Fibroblast of lung (primary cell): ENCODE results near the gene RNF123. TPM values are rescaled to one million over a fixed set of nuclear protein-coding genes. Genes with fewer than 3 reads are reported as not detected.

Experiments
- DNase-seq, 2 donors: peaks; one replicate each; pipeline versions ENCODE4 v3.0.0 to v3.0.0-alpha.2; 2010; ENCODE audit warnings: low read depth in 2 of 2
- H2AFZ ChIP-seq: 2 replicates; pipeline ENCODE4 v1.5.1; 2012; ENCODE audit warnings: low read length, control low read depth, inconsistent platforms
- H3K27ac ChIP-seq: 2 replicates; pipeline ENCODE4 v1.5.1; 2011; ENCODE audit warnings: low read length, control low read depth; ENCODE audit not compliant: insufficient read depth
- H3K27me3 ChIP-seq: 2 replicates; pipeline ENCODE4 v1.5.1; 2011; ENCODE audit warnings: mild to moderate bottlenecking, low read length; ENCODE audit not compliant: control insufficient read depth, insufficient read depth
- H3K36me3 ChIP-seq: 2 replicates; pipeline ENCODE4 v1.5.1; 2011; ENCODE audit warnings: low read length; ENCODE audit not compliant: control insufficient read depth, insufficient read depth
- H3K4me1 ChIP-seq: 2 replicates; pipeline ENCODE4 v1.5.1; 2011; ENCODE audit warnings: low read length; ENCODE audit not compliant: control insufficient read depth, insufficient read depth; ENCODE audit errors: extremely low read depth
- H3K4me2 ChIP-seq: 2 replicates; pipeline ENCODE4 v1.5.1; 2011; ENCODE audit warnings: low read length, control low read depth; ENCODE audit not compliant: insufficient read depth; ENCODE audit errors: extremely low read depth
- H3K4me3 ChIP-seq, 4 experiments: fragments of 200-600 bp in 1 of 4; sonication (generic) in 1 of 4; replicated peaks in 1 of 4; 2 replicates each; pipeline ENCODE4 v1.5.1; 2011 to 2016; ENCODE audit warnings: low read length in 4 of 4, low read depth in 3 of 4, mild to moderate bottlenecking in 3 of 4, control low read depth in 2 of 4, inconsistent platforms in 1 of 4, mixed read lengths in 1 of 4; ENCODE audit not compliant: insufficient read depth in 1 of 4; ENCODE audit errors: control extremely low read depth in 1 of 4
- H3K79me2 ChIP-seq: 2 replicates; pipeline ENCODE4 v1.5.1; 2012; ENCODE audit warnings: mild to moderate bottlenecking, low read length, inconsistent platforms; ENCODE audit not compliant: control insufficient read depth, insufficient read depth
- H3K9ac ChIP-seq: 2 replicates; pipeline ENCODE4 v1.5.1; 2011; ENCODE audit warnings: mild to moderate bottlenecking, low read length, control low read depth; ENCODE audit not compliant: insufficient read depth
- H3K9me3 ChIP-seq: 2 replicates; pipeline ENCODE4 v1.5.1; 2012; ENCODE audit warnings: low read depth, low read length; ENCODE audit not compliant: control insufficient read depth, insufficient read depth
- H4K20me1 ChIP-seq: 2 replicates; pipeline ENCODE4 v1.5.1; 2011; ENCODE audit warnings: low read length; ENCODE audit not compliant: control insufficient read depth, insufficient read depth; ENCODE audit errors: extremely low read depth
- CTCF ChIP-seq, 2 donors: IDR thresholded peaks in 1 of 2; conservative IDR thresholded peaks in 1 of 2; 1 replicate in 1 of 2; 2 replicates in 1 of 2; pipeline ENCODE4 v1.5.1; 2011 to 2012; ENCODE audit warnings: low read length in 2 of 2, control low read depth in 1 of 2, inconsistent platforms in 1 of 2, low read depth in 1 of 2, mild to moderate bottlenecking in 1 of 2
- EZH2 ChIP-seq: IDR thresholded peaks from 2 replicates; pipeline ENCODE4 v1.5.1; 2012; ENCODE audit warnings: low read length, control low read depth, mild to moderate bottlenecking; ENCODE audit errors: missing control alignments
- polyA plus RNA-seq, 2 donors: library from polyadenylated mRNA; depleted of rRNA in 1 of 2; stranded (reverse) in 1 of 2; unstranded in 1 of 2; fragments of >200 nt; gene quantifications; 2 replicates each; pipeline ENCODE4 v1.2.1, GENCODE V29; 2011 to 2012; ENCODE audit warnings: missing spikeins in 1 of 2
- total RNA-seq: library from RNA; depleted of rRNA; stranded (reverse); fragments of >200 nt; gene quantifications from 2 replicates; pipeline ENCODE4 v1.2.1, GENCODE V29; 2014

Gene RNF123
- total and polyA plus RNA-seq, 2 donors (not counting 1 experiment from before 2014, with no cell fraction given) = 16.5 to 27.1 TPM

- Histone ChIP-seq H4K20me1 (no peaks in the 10 kb centered on the region), H3K27ac (no peak overlapping the region), H3K36me3 (peaks cover 6% of the 10 kb centered on the region), H3K4me2 (no peak overlapping the region), H3K9ac (no peak overlapping the region), H3K79me2 (no peaks in the 10 kb centered on the region), H3K4me1 (no peaks in the 10 kb centered on the region), H3K4me3 (no peak overlapping the region), H3K27me3 (no peaks in the 10 kb centered on the region), H3K9me3 (no peaks in the 10 kb centered on the region), H2AFZ (no peak overlapping the region)
- TF ChIP-seq EZH2 (no peak), CTCF (conservative IDR thresholded peaks at IDR 0.05 in 1 of 2, IDR thresholded peaks at IDR 0.05 in 1 of 2; ENCODE audit: low read depth in 1 of 2, low read length in 2 of 2) (no peak)
- DNase-seq = no peak
Measured at GRCh38 chr3:49713336-49714105, 24.2 kb downstream of the RNF123 start.

GRCh38 chr3:49714728-49715550 lies 25.6 kb downstream of the RNF123 start:
- no peaks in the 10 kb centered on the region for H3K9me3 ChIP-seq
- H3K4me1 ChIP-seq = peaks cover 5% of the 10 kb centered on the region
- no peak overlapping the region for H3K9ac ChIP-seq
- no peak for TF ChIP-seq CTCF (conservative IDR thresholded peaks at IDR 0.05 in 1 of 2, IDR thresholded peaks at IDR 0.05 in 1 of 2; ENCODE audit: low read depth in 1 of 2, low read length in 2 of 2)
- no peak for TF ChIP-seq EZH2
- H3K4me2 ChIP-seq = no peak overlapping the region
- H3K4me3 ChIP-seq = no peak overlapping the region
- no peaks in the 10 kb centered on the region for H3K27me3 ChIP-seq
- H2AFZ ChIP-seq = no peak overlapping the region
- no peaks in the 10 kb centered on the region for H3K79me2 ChIP-seq
- no peaks in the 10 kb centered on the region for H4K20me1 ChIP-seq
- peaks cover 6% of the 10 kb centered on the region for H3K36me3 ChIP-seq
- no peak overlapping the region for H3K27ac ChIP-seq
- no peak for DNase-seq

GRCh38 chr3:49715611-49716121 lies 26.3 kb downstream of the RNF123 start:
- Histone ChIP-seq H3K79me2 (no peaks in the 10 kb centered on the region), H3K4me3 (no peak overlapping the region), H3K27me3 (no peaks in the 10 kb centered on the region), H4K20me1 (no peaks in the 10 kb centered on the region), H3K9ac (no peak overlapping the region), H3K27ac (no peak overlapping the region), H3K36me3 (peaks cover 9% of the 10 kb centered on the region), H2AFZ (no peak overlapping the region), H3K4me2 (no peak overlapping the region), H3K9me3 (no peaks in the 10 kb centered on the region), H3K4me1 (peaks cover 5% of the 10 kb centered on the region)
- no peak for TF ChIP-seq EZH2
- no peak for TF ChIP-seq CTCF (conservative IDR thresholded peaks at IDR 0.05 in 1 of 2, IDR thresholded peaks at IDR 0.05 in 1 of 2; ENCODE audit: low read depth in 1 of 2, low read length in 2 of 2)
- no peak for DNase-seq
